ENCODE results near the gene PTPRD.

PTPRD gene

GRCh38 chr9:10597801-10598200 is 15.0 kb downstream of the PTPRD start (continued):
- no peak for TF ChIP-seq ZNF112 (tag by site-specific recombination; IDR thresholded peaks at IDR 0.05)
- no peak for TF ChIP-seq ZNF394 (tag by site-specific recombination; IDR thresholded peaks at IDR 0.05; ENCODE audit: borderline replicate concordance)
- no peak for TF ChIP-seq PRDM1 (tag by site-specific recombination; IDR thresholded peaks at IDR 0.05)
- no peak for TF ChIP-seq ZFHX2 (tag by site-specific recombination; conservative IDR thresholded peaks at IDR 0.05)
- no peak for TF ChIP-seq ZNF37A (tag by site-specific recombination; IDR thresholded peaks at IDR 0.05)
- no peak for TF ChIP-seq YY2 (tag by site-specific recombination; IDR thresholded peaks at IDR 0.05)

GRCh38 chr9:10594482-10594881 is 18.3 kb downstream of the PTPRD start:
- H3K27ac ChIP-seq (ENCODE audit: extremely low read depth, low read depth, low read length), result no peak overlapping the region
- CTCF ChIA-PET, result no interaction called here
- TF ChIP-seq ZSCAN23 (tag by site-specific recombination; IDR thresholded peaks at IDR 0.05), result no peak
- no peak for TF ChIP-seq ZNF169 (tag by site-specific recombination; IDR thresholded peaks at IDR 0.05)
- TF ChIP-seq ZNF174 (tag by site-specific recombination; IDR thresholded peaks at IDR 0.05), result no peak
- TF ChIP-seq ZFHX2 (tag by site-specific recombination; conservative IDR thresholded peaks at IDR 0.05), result no peak
- no peak for TF ChIP-seq ZNF658 (tag by site-specific recombination; IDR thresholded peaks at IDR 0.05)
- no peak for TF ChIP-seq ZNF24 (tag by site-specific recombination; IDR thresholded peaks at IDR 0.05)
- no peak for TF ChIP-seq HOXD13 (CRISPR knock-in tag; IDR thresholded peaks at IDR 0.05; ENCODE audit: borderline replicate concordance)
- no peak for TF ChIP-seq ZNF362 (tag by site-specific recombination; IDR thresholded peaks at IDR 0.05)
- TF ChIP-seq ZNF621 (tag by site-specific recombination; IDR thresholded peaks at IDR 0.05), result no peak
- no peak for TF ChIP-seq ZNF670 (tag by site-specific recombination; IDR thresholded peaks at IDR 0.05; ENCODE audit: low read depth)
- no peak for TF ChIP-seq GLIS2 (tag by site-specific recombination; IDR thresholded peaks at IDR 0.05)
- TF ChIP-seq ZNF792 (tag by site-specific recombination; IDR thresholded peaks at IDR 0.05), result no peak
- no peak for TF ChIP-seq ZNF223 (tag by site-specific recombination; IDR thresholded peaks at IDR 0.05)
- no peak for TF ChIP-seq BCL11B (tag by site-specific recombination; IDR thresholded peaks at IDR 0.05; ENCODE audit: low read depth)
- TF ChIP-seq ZNF280C (tag by site-specific recombination; IDR thresholded peaks at IDR 0.05), result no peak
- TF ChIP-seq ZNF366 (tag by site-specific recombination; conservative IDR thresholded peaks at IDR 0.05), result no peak
- TF ChIP-seq ZNF610 (tag by site-specific recombination; IDR thresholded peaks at IDR 0.05; ENCODE audit: borderline replicate concordance), result no peak
- TF ChIP-seq PBX3 (CRISPR knock-in tag; IDR thresholded peaks at IDR 0.05), result no peak
- no peaks in the 10 kb centered on the region for H3K4me1 ChIP-seq (ENCODE audit: control insufficient read depth, insufficient read depth, low read length)
- no peak overlapping the region for H3K4me3 ChIP-seq (ENCODE audit: low read depth, low read length)
- no peaks in the 10 kb centered on the region for H3K9me3 ChIP-seq (ENCODE audit: control insufficient read depth, insufficient read depth, low read depth, low read length)
- POLR2A ChIA-PET, result no interaction called here
- no peaks in the 10 kb centered on the region for H3K36me3 ChIP-seq (ENCODE audit: control insufficient read depth in 2 of 2, insufficient read depth in 1 of 2, low read length in 2 of 2)
